Measurements from ENCODE around the gene SNX15. TPM values are rescaled to one million over a fixed set of nuclear protein-coding genes. Genes with fewer than 3 reads are reported as not detected.

The SNX15 gene
- total RNA-seq, 2 experiments from 2014 or later = 7.3 to 9.0 TPM

DNA sequence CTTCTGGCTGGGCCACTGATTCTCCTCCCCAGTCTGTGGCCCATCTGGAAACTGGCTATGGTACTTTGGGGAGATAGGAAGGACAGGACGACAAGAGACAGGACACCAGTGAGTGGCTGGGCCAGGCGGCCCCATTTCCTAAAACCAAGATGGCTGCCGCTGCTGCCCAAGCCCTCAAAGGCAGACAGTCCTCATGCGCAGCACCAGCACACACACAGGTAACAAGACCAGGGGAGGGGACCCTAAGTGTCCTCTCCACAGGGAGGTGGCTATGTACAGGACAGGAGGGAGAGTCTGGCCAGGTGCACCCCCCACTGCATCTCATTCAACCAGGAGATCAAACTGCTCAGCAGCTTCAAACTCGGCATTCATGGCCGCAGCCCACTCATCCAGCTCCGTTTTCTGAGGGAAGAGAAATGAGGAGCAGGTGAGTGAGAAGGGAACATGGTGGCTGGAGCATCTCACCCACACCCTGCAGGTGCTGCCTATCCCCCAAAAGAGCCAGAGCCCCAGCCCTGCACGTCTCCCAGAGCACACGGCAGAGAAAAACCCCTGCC, 51.6 kb downstream of the SNX15 start:
- H3K36me3 Mint-ChIP-seq = peaks cover 67% of the 10 kb centered on the region
- peaks cover 35% of the 10 kb centered on the region for H3K4me1 Mint-ChIP-seq
- no peak overlapping the region for H3K4me3 Mint-ChIP-seq
- no peaks in the 10 kb centered on the region for H3K9me3 Mint-ChIP-seq
- H3K27me3 Mint-ChIP-seq = peaks cover 1% of the 10 kb centered on the region
- DNase-seq = no peak
- H3K27ac Mint-ChIP-seq = peak overlapping the region; percentile 32

- peak overlapping the region; percentile 98 for H3K27ac Mint-ChIP-seq
- no peak for DNase-seq
- peaks cover 41% of the 10 kb centered on the region for H3K4me1 Mint-ChIP-seq
Observed at GRCh38 chr11:65083134-65083833, 56.0 kb downstream of the SNX15 start.

DNA sequence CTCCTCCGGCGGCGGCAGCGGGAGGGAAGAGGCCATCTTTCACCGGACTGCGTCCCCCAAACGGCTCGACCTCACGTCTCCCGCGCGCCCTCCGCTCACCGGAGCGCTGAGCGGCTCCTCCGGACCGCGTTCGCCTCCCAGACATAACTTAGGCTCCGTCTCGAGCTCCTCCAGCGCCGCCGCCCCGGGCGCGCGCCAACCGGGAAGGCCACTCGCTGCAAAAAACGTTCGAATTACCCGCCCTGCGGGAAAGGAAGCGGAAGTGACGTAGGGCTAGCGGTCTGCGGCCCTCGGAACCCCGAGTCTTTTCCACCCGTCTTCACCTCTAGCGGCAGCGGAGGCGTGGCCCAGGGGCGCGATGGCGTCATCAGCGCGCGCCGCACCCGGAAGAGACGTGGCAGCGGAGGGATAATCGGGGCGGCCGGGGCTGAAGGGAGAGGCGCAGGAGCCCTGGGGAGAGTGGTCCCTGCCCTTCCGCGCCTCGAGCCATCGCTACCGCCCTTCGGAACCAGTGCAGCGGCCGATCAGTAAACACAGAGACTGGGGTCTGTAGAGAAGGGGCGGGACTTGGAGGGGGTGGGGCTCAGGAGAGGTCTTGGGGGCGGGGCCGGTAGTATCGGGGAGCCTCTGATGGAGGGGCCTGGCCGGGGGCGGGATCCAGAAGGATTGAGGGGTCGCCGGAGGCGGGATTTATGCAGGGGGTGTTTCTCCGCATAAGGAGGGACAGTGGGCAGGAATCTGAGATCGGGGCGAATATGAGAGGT, 56.8 kb downstream of the SNX15 start, which contains the start of the genes CDCA5 and ZFPL1:
Gene CDCA5, minus strand, starts transcription at position 207 of the 764 bp plus-strand sequence. Its CDS starts 62 bp downstream, at position 145.
Gene ZFPL1, plus strand, starts transcription at position 389 of the 764 bp plus-strand sequence. CDS start 477 bp downstream, outside the sequence.
- no peaks in the 10 kb centered on the region for H3K9me3 Mint-ChIP-seq
- peak within 1 kb of the TSS; percentile 98 for H3K27ac Mint-ChIP-seq
- peaks cover 4% of the 10 kb centered on the region for H3K27me3 Mint-ChIP-seq
- peaks cover 34% of the 10 kb centered on the region for H3K4me1 Mint-ChIP-seq
- peak; percentile 97 for DNase-seq
- peak within 1 kb of the TSS; percentile 97 for H3K4me3 Mint-ChIP-seq
- peaks cover 40% of the 10 kb centered on the region for H3K36me3 Mint-ChIP-seq

More at GRCh38 chr11:65083134-65083833, 56.0 kb downstream of the SNX15 start:
- Mint-ChIP-seq H3K36me3 (peaks cover 45% of the 10 kb centered on the region), H3K4me3 (peak overlapping the region; percentile 97), H3K9me3 (no peaks in the 10 kb centered on the region), H3K27me3 (peaks cover 4% of the 10 kb centered on the region)

DNA sequence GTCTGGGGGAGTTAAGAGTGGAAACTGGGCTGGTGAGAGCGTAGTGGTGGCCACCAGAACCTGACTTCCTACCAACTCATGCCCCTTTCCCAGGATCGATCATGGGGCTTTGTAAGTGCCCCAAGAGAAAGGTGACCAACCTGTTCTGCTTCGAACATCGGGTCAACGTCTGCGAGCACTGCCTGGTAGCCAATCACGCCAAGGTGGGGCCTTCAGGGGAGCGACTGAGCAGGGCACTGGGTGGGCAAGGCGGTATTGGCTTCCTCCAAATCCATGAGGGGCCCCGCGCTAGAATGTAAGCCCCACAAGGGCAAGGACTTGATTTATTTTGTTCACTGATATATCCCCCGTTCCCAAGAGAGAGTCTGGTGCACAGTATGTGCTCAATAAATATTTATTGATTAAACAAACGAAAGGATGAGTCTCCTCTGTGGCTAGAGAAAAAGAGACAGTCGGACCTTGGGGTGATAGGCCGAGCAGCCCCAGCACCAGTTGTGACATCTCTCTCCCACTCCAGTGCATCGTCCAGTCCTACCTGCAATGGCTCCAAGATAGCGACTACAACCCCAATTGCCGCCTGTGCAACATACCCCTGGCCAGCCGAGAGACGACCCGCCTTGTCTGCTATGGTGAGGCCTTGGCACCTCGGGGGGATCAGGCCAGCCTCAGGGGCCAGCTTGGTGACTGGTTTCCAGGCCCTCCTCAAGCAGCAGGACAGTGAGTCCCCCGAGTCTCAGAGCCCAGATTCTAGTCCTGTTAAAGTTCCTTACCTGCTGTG, 57.5 kb downstream of the SNX15 start:
- Mint-ChIP-seq H3K4me3 (peak overlapping the region; percentile 97), H3K9me3 (no peaks in the 10 kb centered on the region), H3K27me3 (peaks cover 4% of the 10 kb centered on the region), H3K4me1 (peaks cover 29% of the 10 kb centered on the region), H3K27ac (peak overlapping the region; percentile 98), H3K36me3 (peaks cover 37% of the 10 kb centered on the region)
- DNase-seq = no peak

DNA sequence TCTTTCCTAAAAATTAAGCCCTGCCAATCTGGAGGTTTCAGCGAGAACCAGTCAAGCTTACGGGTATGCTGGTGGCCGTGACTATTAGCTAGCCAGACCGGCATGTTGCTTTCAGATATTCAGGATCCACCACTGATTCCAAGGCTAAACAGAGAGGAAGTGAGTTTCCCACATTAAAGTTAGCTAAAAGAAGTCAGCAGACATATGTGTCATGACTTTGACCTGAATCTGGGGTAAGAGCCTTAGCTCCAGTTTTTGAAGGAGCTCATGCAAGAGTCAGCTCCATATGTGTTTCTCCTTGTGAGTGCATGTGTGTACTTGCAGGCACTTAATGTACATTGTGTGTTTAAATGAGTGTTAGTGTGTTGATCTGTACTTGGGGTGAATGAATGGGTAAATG, 58.2 kb downstream of the SNX15 start:
- DNase-seq = no peak
- Mint-ChIP-seq H3K9me3 (no peaks in the 10 kb centered on the region), H3K27me3 (peaks cover 4% of the 10 kb centered on the region), H3K4me3 (peak overlapping the region; percentile 97), H3K36me3 (peaks cover 36% of the 10 kb centered on the region), H3K27ac (no peak overlapping the region), H3K4me1 (peaks cover 28% of the 10 kb centered on the region)

DNA sequence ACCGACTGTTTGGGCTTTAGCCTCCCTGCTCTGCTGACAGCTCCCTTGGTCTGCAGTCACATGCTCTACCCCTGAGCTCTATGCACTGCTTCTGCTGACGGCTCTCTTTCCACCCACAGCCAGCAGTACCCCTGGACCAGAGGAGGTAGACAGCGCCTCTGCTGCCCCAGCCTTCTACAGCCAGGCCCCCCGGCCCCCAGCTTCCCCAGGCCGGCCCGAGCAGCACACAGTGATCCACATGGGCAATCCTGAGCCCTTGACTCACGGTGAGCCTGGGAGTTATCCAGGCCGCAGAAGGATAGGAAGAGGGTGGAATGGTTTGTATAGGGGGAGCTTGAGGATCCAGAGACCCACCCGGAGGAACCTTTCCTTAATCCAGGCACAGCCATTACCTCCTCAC, 59.6 kb downstream of the SNX15 start:
- no peak for DNase-seq
- peaks cover 25% of the 10 kb centered on the region for H3K36me3 Mint-ChIP-seq
- H3K4me3 Mint-ChIP-seq = no peak overlapping the region
- no peaks in the 10 kb centered on the region for H3K9me3 Mint-ChIP-seq
- H3K27ac Mint-ChIP-seq = no peak overlapping the region
- peaks cover 4% of the 10 kb centered on the region for H3K27me3 Mint-ChIP-seq
- H3K4me1 Mint-ChIP-seq = peaks cover 23% of the 10 kb centered on the region

DNA sequence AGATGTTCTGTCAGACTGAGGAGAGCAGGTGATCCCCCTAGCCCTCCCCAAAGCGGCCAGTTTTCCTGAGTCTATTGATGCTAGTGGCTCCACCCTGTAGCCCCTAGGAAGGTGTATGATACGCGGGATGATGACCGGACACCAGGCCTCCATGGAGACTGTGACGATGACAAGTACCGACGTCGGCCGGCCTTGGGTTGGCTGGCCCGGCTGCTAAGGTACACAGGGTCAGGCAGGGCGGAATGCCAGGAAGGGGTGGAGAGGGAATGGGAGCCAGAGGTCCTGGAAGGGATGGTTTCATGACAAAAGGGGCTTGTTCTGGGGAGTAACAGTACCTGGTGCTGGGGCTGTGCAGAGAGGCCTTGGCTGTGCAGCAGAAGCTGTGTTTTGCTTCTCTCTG, 60.0 kb downstream of the SNX15 start:
- Mint-ChIP-seq H3K36me3 (peaks cover 23% of the 10 kb centered on the region), H3K27me3 (peaks cover 4% of the 10 kb centered on the region), H3K4me1 (peaks cover 19% of the 10 kb centered on the region), H3K9me3 (no peaks in the 10 kb centered on the region), H3K4me3 (no peak overlapping the region), H3K27ac (no peak overlapping the region)
- DNase-seq = no peak

DNA sequence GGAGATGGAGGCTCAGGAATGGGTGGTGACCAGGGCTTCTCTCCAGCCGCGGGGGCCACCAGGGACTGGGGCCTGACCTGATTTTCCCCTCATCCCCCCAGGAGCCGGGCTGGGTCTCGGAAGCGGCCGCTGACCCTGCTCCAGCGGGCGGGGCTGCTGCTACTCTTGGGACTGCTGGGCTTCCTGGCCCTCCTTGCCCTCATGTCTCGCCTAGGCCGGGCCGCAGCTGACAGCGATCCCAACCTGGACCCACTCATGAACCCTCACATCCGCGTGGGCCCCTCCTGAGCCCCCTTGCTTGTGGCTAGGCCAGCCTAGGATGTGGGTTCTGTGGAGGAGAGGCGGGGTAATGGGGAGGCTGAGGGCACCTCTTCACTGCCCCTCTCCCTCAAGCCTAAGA, 60.6 kb downstream of the SNX15 start:
- Mint-ChIP-seq H3K27ac (no peak overlapping the region), H3K27me3 (peaks cover 4% of the 10 kb centered on the region), H3K4me3 (no peak overlapping the region), H3K9me3 (no peaks in the 10 kb centered on the region), H3K36me3 (peaks cover 17% of the 10 kb centered on the region), H3K4me1 (peaks cover 15% of the 10 kb centered on the region)
- DNase-seq = no peak

DNA sequence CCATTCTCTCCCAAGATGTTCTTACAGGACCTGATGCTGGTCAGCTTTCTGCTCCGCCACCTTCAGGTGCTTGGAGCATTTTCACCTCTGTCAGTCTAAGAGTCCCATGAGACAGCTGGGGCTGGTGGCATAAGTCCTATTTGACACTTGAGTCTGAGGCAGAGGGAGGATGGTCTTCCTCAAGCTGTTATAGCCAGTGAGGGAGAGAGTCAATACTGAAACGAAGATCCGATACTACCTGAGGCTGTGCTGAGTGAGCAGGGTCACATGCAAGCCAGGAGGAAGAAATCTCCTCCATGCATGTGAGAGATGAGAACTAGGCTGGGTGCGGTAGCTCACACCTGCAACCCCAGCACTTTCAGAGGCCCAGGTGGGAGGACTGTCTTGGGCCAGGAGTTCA, 62.4 kb downstream of the SNX15 start:
- H3K36me3 Mint-ChIP-seq = peaks cover 6% of the 10 kb centered on the region
- DNase-seq = no peak
- no peak overlapping the region for H3K27ac Mint-ChIP-seq
- no peaks in the 10 kb centered on the region for H3K9me3 Mint-ChIP-seq
- H3K4me1 Mint-ChIP-seq = peaks cover 7% of the 10 kb centered on the region
- no peaks in the 10 kb centered on the region for H3K27me3 Mint-ChIP-seq
- no peak overlapping the region for H3K4me3 Mint-ChIP-seq

Other genes starting within 250 kb of the SNX15 start
- gene SF1, start 248.9 kb upstream of the SNX15 start, total RNA-seq = 100 to 1,000 TPM; 453 to 463 TPM
- gene MAP4K2, start 224.2 kb upstream of the SNX15 start, total RNA-seq = 10 to 100 TPM; 60.4 to 63.8 TPM
- 10 to 100 TPM; 35.8 to 37.0 TPM for gene MEN1, start 216.9 kb upstream of the SNX15 start, total RNA-seq
- under 1 TPM; 0.46 to 0.54 TPM for gene CDC42BPG, start 182.8 kb upstream of the SNX15 start, total RNA-seq
- 100 to 1,000 TPM; 103 to 112 TPM for gene EHD1, start 148.8 kb upstream of the SNX15 start, total RNA-seq
- 10 to 100 TPM; 17.3 to 18.0 TPM for gene ATG2A, start 110.2 kb upstream of the SNX15 start, total RNA-seq
- 10 to 100 TPM; 11.3 to 11.4 TPM for gene PPP2R5B, start 102.8 kb upstream of the SNX15 start, total RNA-seq
- not detected for gene GPHA2, start 91.5 kb upstream of the SNX15 start, total RNA-seq
- under 1 TPM in 1 of 2 experiments, not detected in 1; 0.14 TPM for gene MAJIN, start 55.3 kb upstream of the SNX15 start, total RNA-seq
- gene BATF2, start 30.5 kb upstream of the SNX15 start, total RNA-seq = under 1 TPM in 1 of 2 experiments, not detected in 1; 0.08 TPM
- 100 to 1,000 TPM; 114 TPM for gene ARL2, start 13.3 kb upstream of the SNX15 start, total RNA-seq
- gene SAC3D1, start 13.8 kb downstream of the SNX15 start, total RNA-seq = 10 to 100 TPM; 16.2 to 17.3 TPM
- gene NAALADL1, start 31.1 kb downstream of the SNX15 start, total RNA-seq = 10 to 100 TPM in 1 of 2 experiments, 1 to 10 TPM in 1; 9.8 to 10.3 TPM
- gene CDCA5, start 56.6 kb downstream of the SNX15 start, total RNA-seq = 100 to 1,000 TPM; 130 to 134 TPM
- gene ZFPL1, start 56.8 kb downstream of the SNX15 start, total RNA-seq = 10 to 100 TPM; 25.2 to 27.4 TPM
- gene VPS51, start 68.8 kb downstream of the SNX15 start, total RNA-seq = 100 to 1,000 TPM in 1 of 2 experiments, 10 to 100 TPM in 1; 88.0 to 108 TPM
- 10 to 100 TPM; 12.3 to 14.7 TPM for gene TM7SF2, start 84.4 kb downstream of the SNX15 start, total RNA-seq
- 10 to 100 TPM; 14.9 to 15.1 TPM for gene ZNHIT2, start 90.3 kb downstream of the SNX15 start, total RNA-seq
- 1,000 to 10,000 TPM; 1,087 to 1,097 TPM for gene FAU, start 94.7 kb downstream of the SNX15 start, total RNA-seq
- 100 to 1,000 TPM in 1 of 2 experiments, 10 to 100 TPM in 1; 99.9 to 100 TPM for gene MRPL49, start 94.9 kb downstream of the SNX15 start, total RNA-seq
- gene SYVN1, start 107.1 kb downstream of the SNX15 start, total RNA-seq = 10 to 100 TPM; 27.5 to 29.3 TPM
- not detected for gene SPDYC, start 142.8 kb downstream of the SNX15 start, total RNA-seq
- 10 to 100 TPM; 57.9 to 66.7 TPM for gene CAPN1, start 154.5 kb downstream of the SNX15 start, total RNA-seq
- 10 to 100 TPM; 73.8 to 74.5 TPM for gene POLA2, start 234.5 kb downstream of the SNX15 start, total RNA-seq